GM18858 (cell line): Measurements from ENCODE around the gene DLGAP4.

Source experiments
- ATAC-seq: cut with Tn5 transposase; IDR thresholded peaks from one replicate; pipeline ENCODE4 v1.9.1; 2021; ENCODE audit not compliant: unreplicated experiment

Gene DLGAP4, protein sequence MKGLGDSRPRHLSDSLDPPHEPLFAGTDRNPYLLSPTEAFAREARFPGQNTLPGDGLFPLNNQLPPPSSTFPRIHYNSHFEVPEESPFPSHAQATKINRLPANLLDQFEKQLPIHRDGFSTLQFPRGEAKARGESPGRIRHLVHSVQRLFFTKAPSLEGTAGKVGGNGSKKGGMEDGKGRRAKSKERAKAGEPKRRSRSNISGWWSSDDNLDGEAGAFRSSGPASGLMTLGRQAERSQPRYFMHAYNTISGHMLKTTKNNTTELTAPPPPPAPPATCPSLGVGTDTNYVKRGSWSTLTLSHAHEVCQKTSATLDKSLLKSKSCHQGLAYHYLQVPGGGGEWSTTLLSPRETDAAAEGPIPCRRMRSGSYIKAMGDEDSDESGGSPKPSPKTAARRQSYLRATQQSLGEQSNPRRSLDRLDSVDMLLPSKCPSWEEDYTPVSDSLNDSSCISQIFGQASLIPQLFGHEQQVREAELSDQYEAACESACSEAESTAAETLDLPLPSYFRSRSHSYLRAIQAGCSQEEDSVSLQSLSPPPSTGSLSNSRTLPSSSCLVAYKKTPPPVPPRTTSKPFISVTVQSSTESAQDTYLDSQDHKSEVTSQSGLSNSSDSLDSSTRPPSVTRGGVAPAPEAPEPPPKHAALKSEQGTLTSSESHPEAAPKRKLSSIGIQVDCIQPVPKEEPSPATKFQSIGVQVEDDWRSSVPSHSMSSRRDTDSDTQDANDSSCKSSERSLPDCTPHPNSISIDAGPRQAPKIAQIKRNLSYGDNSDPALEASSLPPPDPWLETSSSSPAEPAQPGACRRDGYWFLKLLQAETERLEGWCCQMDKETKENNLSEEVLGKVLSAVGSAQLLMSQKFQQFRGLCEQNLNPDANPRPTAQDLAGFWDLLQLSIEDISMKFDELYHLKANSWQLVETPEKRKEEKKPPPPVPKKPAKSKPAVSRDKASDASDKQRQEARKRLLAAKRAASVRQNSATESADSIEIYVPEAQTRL

DNA sequence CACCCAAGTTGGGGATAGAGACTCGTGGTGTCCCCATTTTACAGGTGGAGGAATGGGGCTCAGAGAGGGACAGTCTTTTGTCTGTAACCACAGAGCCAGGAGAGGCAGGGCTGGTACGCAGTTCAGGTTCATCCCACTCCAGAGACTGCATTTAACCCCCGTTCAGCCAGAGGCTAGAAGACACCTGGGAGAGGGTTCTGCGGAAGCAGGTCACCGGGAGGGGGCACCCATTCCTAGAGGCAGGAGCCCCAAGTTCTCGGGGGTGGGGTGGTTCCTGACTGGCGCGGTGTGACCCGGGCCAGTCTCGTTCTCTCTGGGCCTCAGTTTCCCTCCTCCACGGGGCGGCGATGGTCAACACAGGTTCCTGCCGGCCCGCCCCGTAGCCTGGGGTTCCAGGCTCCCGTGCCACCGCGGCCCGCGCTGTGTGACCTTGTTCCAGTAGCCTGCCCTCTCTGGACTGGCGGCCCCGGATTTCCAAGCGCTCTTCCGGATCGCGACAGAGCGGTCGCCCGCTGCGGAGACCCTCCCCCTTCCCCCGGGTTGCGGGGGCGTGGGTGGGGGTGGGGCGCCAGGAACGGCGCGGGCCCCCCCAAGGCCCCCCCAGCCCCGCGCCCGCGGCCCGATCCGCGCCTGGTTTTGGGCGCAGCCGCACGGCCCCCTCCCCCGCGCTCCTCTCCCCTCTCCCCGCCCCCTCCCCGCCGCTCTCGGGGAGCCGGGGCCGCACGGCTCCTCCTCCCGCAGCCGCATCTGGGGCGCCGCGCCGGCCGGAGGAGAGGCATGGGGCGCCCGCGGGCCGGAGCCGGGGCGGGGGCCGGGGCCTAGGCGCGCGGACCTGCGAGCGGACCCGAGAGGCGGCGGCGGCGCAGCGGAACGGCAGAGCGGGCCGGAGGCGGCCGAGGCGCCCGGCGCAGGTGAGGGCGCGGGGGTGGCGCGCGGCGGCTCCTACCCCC lies at the start of gene DLGAP4:
DLGAP4 (plus strand) TSS at position 738 of the 950 bp plus-strand sequence. CDS start 125,379 bp downstream, outside the sequence.
- no peak for ATAC-seq

DNA sequence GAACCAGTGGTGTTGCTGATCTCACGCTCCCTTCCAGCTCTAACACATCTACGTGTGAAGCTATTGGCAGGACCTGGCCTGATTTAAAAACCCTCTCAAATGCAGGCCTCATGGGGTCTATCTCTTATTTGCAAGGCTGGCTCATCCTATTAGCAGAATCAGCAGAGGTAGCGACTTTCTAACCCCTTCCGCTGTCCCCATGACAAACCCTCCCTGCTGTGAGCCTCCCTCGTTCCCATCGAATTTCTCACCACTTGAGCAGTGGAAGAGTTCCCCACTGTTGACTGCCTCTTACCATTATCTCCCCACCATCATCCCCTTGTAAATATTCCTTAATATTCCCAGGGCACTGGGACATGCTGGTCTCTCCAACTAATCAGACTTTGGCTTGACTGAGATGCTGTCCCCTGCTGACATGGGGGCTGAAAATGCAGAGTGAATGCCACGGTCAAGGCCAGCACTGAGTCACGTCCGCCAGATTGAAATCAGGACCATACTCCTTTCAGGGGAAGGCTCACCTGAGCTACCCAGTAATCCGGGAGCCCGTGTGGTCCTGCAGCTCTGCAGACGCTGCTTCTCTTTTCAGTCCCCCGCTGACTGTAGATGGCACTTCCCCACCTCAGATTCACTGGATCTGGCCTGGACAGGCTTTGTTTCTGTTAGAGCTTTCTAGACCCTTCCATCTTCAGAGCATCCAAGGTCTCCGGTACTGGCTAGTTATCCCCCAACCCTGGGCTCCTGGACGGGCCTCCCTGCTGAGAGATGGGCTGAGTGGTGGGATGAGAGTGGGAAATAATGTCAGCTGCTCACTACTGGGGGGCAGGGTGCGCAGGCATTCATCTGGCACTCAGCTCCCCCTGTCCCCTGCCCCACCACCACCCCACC lies 46.7 kb upstream of the DLGAP4 start:
- ATAC-seq: no peak

DNA sequence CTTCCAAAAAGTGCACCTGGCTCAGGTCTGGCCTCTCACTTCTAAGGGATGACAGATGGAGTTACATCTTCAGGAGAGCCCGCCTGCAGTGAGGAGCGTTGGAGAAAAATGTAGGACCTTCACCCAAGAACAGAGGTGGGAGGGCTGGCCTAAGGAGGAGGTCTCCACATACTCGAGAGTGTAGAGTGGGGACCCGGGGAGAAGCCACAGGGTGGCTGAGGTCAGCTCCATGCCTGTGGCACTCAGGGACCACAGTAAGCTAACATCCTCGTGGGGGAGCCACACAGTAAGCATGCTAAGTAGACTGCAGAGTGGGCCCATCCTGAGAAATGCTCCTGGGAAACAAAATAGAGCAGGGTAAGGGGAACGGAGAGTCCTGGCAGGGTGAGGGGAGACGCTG lies 45.8 kb upstream of the DLGAP4 start:
- ATAC-seq: no peak

DNA sequence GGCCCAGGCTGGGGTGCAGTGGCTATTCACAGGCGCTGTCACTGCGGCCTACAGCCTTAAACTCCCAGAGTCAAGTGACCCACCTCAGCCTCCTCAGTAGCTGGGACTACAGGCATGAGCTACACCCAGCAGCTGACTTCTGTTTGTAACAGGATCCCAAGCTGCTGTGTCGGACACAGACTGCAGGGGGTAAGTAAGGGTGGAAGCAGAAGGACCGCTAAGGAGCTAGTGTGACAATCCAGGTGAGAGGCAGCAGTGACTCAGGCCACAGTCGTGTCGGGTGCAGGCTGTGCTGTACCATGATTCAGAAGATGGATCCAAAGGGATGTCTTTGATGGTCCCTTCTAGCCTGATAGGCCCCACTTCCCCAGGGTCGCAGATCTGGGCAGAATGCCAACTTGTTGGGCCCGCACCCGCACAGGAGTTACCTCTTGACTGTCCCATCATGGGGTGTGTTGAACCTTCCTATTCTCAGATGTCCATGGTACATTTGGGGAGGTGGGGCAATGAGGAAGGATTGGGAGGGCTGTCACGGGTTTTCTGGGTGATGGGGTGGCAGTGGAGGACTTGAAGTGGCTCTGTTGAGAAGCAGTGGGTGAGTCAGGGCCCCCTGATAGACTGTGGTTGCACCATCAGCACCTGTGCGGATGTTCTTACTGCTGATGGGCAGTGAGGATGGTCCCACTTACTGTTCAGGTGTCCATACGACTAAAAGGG lies 44.6 kb upstream of the DLGAP4 start:
- ATAC-seq: no peak

DNA sequence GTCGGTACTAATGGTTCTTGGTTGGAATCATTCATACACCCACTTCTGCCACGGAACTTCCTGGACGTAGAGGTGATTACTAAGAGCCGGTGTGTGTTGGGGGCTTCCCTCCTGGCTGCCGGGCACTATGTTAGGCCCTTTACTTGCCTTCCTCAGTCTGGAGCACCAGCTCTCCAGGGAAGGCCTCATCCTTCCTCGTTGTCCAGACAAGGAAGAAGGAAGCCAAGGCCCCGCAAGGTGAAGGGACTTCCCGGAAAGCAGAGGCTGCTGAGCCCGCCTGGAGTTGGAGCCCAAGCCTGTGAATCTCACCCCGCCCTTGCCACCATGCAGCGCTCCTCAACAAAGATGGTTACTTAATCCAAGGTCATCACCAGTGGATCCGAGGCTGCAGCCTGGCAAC lies 43.7 kb upstream of the DLGAP4 start:
- no peak for ATAC-seq

DNA sequence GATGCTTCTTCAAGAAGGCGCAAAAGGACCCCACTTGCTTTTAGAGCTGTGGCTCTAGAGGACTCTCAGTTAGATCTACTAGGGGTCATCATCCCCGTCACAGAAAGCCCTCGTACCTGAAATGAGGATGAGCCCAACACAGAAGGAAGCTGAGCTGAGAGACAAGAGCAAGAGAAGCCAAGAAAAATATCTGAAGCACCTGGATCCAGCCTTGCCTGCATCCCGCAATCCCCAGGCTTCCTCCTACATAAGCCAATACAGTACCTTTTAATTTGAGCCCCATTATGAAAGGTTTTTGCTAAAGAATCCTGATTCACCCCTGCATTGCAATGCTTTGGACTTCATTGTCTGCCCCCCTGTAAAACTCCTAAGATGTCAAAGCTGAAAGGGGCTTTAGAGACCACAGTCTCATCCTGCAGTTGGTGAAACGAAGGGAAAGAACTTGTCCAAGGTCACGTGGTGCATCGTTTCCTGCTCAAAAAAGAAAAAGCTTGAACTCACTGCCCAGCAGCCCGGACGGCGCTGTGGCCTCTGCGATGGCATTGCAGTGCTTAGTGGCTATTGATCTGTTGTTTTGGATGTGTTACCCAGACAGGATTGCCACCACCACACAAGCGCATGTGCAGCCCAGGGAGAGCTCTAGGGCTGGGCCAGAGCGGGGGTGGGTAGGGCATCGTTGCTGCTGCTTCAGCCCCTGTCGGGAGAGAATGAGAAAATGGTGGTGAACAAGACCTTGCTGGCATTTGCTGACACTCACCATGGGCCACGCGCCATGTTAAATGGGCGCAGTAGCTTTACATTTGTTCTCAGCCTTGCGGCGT lies 41.5 kb upstream of the DLGAP4 start:
- no peak for ATAC-seq

DNA sequence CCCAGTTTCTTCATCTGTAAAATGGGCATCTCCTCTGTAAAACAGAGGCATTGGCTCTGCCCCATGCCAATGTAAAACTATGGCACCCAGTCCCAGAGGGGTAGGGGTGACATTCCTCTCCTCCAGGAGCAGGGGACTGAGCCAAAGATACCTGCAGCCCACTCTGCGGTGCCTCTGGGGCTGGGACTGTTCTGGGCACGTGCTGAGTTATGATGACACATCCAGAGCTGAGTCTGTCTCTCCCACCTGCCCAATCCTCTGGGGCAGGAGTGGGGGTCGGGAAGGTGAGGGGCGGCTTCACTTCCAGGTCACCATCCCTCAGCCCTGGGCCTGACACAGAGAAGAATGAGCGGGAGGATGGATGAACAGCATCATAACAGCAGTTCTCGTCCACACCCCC lies 40.0 kb upstream of the DLGAP4 start:
- no peak for ATAC-seq

DNA sequence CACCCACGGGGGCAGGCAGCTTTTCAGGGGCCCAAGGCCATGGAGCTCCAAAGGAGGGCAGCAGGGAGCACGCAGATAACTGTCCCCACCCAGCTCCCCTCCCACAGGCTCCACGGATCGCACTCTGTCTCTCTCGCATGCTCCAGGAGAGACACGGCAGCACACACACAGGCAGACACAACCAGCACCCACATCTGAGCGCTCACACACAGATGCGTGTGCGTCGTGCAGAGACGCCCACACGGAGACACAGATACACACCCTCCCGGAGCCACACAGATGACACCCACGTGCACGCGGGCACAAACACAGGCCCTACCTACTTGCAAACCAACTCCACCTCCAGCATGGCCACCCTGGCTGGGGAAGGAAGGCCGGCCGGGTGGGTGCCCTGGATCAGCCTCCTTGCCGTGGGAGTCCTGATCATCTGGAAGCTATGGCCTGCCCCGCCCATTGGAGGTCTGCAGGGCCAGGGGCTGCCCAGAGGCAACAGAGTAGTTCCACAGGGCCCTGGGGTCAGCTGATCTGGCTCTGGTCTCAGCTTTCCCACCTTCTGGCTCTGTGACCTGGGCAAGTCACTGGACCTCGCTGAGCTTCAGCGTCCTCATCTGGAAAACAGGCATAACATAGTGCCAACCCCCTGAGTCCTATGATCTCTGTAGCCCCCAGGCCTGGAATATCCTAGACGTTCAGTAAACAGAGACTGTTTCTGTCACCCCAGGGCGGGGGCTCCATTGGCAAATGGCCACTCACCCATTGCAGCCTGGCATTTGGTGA lies 38.3 kb upstream of the DLGAP4 start:
- ATAC-seq: no peak

DNA sequence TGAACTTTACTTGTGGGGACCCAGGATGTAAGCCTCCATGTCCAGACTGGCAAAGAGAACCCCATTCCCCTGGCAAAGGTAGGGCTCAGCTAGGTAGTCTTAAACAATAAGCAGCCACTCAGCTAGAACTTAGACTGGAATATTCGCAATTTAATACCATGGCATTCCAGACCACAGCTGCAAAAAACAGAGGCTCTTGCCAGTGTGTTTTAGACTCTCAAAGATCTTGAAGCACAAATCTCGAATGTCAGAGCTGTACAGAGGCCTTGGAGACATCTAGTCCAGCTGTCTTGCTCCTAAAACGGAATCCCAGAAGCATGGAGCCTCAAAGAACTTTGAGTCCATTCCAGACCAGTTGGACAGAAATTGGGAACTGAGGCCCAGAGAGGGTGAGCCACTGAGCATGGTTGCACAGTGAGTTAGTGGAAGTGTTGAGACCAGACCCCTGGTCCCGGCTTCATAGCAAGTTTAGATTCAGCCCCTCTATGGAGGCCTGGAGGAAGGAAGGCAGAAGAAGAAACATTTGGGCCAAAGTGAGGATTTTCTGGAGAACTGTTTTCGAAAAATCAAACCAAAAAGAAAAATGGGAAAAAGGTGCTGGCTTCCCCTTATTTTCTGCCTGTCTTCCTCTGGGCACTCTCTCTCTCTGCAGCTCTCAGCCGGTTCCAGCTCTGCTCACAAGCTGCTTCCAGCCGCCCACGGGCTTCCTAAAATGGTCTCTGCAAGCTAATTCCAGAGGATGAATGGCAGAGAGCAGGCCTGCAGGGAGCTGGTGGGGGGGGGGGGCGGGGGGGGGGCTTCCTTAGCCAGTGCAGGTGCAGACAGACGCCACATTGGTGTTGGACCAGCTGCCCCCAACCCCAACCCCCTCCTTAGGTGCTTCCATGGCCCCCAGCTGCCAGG lies 37.4 kb upstream of the DLGAP4 start:
- ATAC-seq: no peak

DNA sequence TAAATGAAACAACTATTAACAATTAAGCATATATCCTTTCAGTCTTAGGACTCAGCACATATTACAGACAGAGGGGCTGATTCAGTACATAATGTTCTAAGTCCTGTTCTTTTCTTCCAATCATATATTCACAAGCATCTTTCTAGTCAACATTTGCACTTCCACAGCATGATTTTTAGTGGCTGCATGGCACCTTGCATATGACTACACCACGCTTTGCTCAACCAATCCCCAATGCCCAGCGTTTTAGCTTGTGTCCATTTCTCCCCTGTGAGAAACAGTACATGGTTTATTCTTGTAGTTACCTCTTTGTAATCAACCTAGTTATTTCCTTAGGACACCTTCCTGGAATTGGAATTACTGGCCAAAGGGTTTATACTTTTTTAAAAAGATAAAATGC lies 36.6 kb upstream of the DLGAP4 start:
- no peak for ATAC-seq

DNA sequence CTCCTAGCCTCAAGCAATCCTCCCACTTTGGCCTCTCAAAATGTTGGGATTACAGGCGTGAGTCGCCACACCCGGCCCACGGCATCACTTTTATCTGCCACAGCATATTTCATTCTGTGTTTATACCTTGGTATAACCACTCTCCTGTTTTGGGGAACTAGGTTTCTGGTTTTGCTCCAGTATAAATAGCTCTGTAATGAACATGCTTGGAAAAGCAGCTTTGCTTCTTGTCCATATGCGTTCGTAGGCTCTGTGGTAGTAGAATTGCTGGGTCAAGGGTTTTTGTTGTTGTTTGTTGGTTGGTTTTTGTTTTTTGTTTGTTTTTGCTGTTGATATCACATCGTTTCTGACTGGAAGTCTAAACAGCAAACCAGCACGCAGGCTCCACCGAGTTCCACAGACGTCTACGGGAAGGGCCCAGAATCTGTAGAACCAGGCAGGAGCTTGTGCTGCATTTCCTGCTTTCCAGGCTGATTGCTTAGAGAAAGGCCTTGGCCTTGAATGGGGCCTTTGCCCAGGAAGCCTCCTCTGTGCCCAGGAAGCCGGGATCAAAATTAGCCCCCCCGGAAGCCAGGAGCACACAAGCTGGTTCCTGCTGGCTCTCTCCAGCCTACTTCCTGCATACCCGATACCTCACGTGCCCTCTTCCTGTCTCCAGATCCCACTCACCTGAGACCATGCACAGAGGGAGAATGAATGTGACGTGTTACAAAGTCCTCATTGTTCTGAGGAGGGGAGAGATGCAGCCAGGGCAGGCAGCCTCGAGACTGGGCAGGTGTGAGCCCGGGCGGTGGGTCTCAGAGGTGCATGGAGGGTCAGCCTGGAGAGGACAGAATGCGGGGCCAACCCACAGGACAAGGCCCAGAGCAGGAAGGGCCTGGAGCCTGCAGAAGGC lies 35.1 kb upstream of the DLGAP4 start:
- ATAC-seq: no peak

DNA sequence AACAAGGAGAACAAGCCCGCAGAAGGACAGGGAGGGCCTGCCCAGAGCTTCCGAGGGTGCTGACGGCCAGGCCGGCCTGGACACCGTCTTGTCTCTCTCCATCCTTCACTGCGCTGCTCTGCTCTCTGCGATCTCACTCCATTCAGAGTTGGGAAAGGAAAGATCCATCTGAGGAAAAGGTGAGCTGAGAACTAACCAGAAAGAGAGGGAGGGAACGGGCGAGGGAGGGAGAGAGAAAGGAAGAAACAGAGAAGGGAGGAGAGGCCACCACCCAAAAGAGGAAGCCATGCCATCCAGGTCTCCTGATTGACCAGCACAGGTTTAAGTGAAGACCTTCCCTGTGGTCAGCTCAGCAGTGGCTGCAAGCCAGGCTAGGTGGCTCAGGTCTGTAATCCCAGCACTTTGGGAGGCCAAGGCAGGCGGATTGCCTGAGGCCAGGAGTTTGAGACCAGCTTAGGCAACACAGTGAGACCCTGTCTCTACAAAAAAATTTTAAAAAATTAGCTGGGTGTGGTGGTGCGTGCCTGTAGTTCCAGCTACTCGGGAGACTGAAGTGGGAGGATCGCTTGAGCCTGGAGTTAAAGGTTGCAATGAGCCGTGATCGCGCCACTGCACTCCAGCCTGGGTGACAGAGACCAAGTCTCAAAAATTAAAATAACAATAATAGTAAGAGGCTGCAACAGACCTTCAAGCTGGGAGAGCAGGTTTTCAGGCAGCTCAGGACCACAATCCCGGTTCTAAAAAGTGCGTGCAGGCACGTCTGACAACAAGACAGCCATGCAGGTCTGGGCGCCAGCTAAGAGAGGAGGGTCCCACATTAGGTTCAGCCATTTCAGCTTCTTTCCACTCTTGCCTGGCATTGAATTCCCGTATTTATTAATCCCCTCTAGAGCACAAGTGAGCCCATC lies 34.2 kb upstream of the DLGAP4 start:
- no peak for ATAC-seq

DNA sequence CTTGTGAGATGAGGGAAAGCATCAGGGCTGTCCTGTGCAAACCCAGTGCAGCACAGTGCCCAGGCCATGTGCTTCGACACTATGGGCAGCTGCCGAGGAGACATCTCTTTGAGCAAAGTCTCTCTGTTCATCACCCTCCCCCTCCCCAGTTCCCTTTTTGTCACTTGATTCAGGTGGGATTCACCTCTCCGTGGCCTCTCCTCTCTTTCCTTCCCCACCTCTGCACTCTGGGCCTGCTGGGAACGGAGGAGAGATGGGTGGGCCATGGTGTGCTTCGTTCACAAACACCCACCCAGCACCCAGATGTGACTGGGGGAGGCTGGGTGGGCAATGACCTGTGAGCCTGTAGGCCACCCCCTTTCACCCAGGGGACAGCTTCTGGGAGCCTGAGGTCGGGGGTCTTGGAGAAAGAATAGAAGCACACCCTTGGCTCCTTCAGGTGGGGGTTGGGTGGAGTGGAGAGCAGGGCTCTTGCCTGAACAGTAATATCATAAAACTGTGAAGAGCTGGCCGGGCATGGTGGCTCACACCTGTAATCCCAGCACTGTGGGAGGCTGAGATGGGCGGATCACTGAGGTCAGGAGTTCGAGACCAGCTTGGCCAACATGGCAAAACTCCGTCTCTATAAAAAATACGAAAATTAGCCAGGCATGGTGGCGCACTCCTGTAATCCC lies 33.5 kb upstream of the DLGAP4 start:
- ATAC-seq: no peak
